Activated T-cell treated with anti-CD3 and anti-CD28 coated beads, Interleukin-2, amount 50 U/mL, for 4 hours (primary cell): ENCODE results near the gene STAB2. TPM values are rescaled to one million over a fixed set of nuclear protein-coding genes. Genes with fewer than 3 reads are reported as not detected.

Experiments used
- ATAC-seq, 2 donors: fragments of 200-7000 bp; cut with Tn5 transposase; one replicate each; pipeline ENCODE4 v1.10.0; 2021
- DNase-seq: peaks from one replicate; pipeline ENCODE4 v3.0.0-alpha.2; 2020
- H3K27me3 Mint-ChIP-seq: one replicate; pipeline ENCODE4 v1.8.0; 2021; ENCODE audit warnings: low read depth, mixed read lengths
- H3K36me3 Mint-ChIP-seq: one replicate; pipeline ENCODE4 v1.8.0; 2022; ENCODE audit warnings: mixed read lengths; ENCODE audit not compliant: insufficient read depth
- H3K4me1 Mint-ChIP-seq: one replicate; pipeline ENCODE4 v1.8.0; 2021; ENCODE audit warnings: low read depth, mixed read lengths
- H3K4me3 Mint-ChIP-seq: one replicate; pipeline ENCODE4 v1.8.0; 2021; ENCODE audit warnings: mild to moderate bottlenecking, moderate library complexity, mixed read lengths
- H3K9me3 Mint-ChIP-seq: one replicate; pipeline ENCODE4 v1.8.0; 2021; ENCODE audit warnings: mixed read lengths
- total RNA-seq, 3 donors: library from RNA; stranded (reverse); gene quantifications; one replicate each; pipeline ENCODE4 v1.2.1, GENCODE V29; 2021

STAB2 gene
- total RNA-seq, 3 donors from 2014 or later, result not detected

- no peaks in the 10 kb centered on the region for H3K36me3 Mint-ChIP-seq
- no peaks in the 10 kb centered on the region for H3K4me1 Mint-ChIP-seq
- ATAC-seq (no peak), DNase-seq (no peak)
- H3K4me3 Mint-ChIP-seq, result no peak overlapping the region
- H3K9me3 Mint-ChIP-seq, result no peaks in the 10 kb centered on the region
- H3K27me3 Mint-ChIP-seq, result peaks cover 2% of the 10 kb centered on the region
Observed at GRCh38 chr12:103623716-103624115, 36.6 kb downstream of the STAB2 start.

- DNase-seq (no peak), ATAC-seq (no peak)
- Mint-ChIP-seq H3K4me3 (no peak overlapping the region), H3K27me3 (no peaks in the 10 kb centered on the region), H3K36me3 (no peaks in the 10 kb centered on the region), H3K4me1 (no peaks in the 10 kb centered on the region), H3K9me3 (no peaks in the 10 kb centered on the region)
Observed at GRCh38 chr12:103626498-103626897, 39.4 kb downstream of the STAB2 start.

GRCh38 chr12:103627189-103627855, 40.2 kb downstream of the STAB2 start:
- no peak overlapping the region for H3K4me3 Mint-ChIP-seq
- H3K4me1 Mint-ChIP-seq, result no peaks in the 10 kb centered on the region
- no peaks in the 10 kb centered on the region for H3K27me3 Mint-ChIP-seq
- H3K36me3 Mint-ChIP-seq, result no peaks in the 10 kb centered on the region
- ATAC-seq (no peak), DNase-seq (no peak)
- no peaks in the 10 kb centered on the region for H3K9me3 Mint-ChIP-seq

- H3K4me1 Mint-ChIP-seq, result no peaks in the 10 kb centered on the region
- no peaks in the 10 kb centered on the region for H3K9me3 Mint-ChIP-seq
- no peak for DNase-seq
- H3K4me3 Mint-ChIP-seq, result no peak overlapping the region
- no peaks in the 10 kb centered on the region for H3K27me3 Mint-ChIP-seq
- ATAC-seq, result peak in 1 of 2 donors; percentile 37
- H3K36me3 Mint-ChIP-seq, result no peaks in the 10 kb centered on the region
Observed at GRCh38 chr12:103632554-103633216, 45.6 kb downstream of the STAB2 start.

GRCh38 chr12:103634732-103635131, 47.7 kb downstream of the STAB2 start:
- no peak for ATAC-seq
- H3K9me3 Mint-ChIP-seq, result no peaks in the 10 kb centered on the region
- H3K27me3 Mint-ChIP-seq, result no peaks in the 10 kb centered on the region
- DNase-seq, result no peak
- H3K4me1 Mint-ChIP-seq, result no peaks in the 10 kb centered on the region
- H3K36me3 Mint-ChIP-seq, result no peaks in the 10 kb centered on the region
- H3K4me3 Mint-ChIP-seq, result no peak overlapping the region

GRCh38 chr12:103635419-103635818, 48.3 kb downstream of the STAB2 start:
- H3K36me3 Mint-ChIP-seq, result no peaks in the 10 kb centered on the region
- ATAC-seq, result no peak

GRCh38 chr12:103637021-103637420, 49.9 kb downstream of the STAB2 start:
- no peak overlapping the region for H3K4me3 Mint-ChIP-seq
- H3K4me1 Mint-ChIP-seq, result no peaks in the 10 kb centered on the region
- no peak for ATAC-seq
- no peaks in the 10 kb centered on the region for H3K9me3 Mint-ChIP-seq
- H3K27me3 Mint-ChIP-seq, result no peaks in the 10 kb centered on the region
- no peaks in the 10 kb centered on the region for H3K36me3 Mint-ChIP-seq
- DNase-seq, result no peak

More at GRCh38 chr12:103635419-103635818, 48.3 kb downstream of the STAB2 start:
- Mint-ChIP-seq H3K9me3 (no peaks in the 10 kb centered on the region), H3K4me1 (no peaks in the 10 kb centered on the region), H3K27me3 (no peaks in the 10 kb centered on the region), H3K4me3 (no peak overlapping the region)
- DNase-seq, result no peak

- ATAC-seq, result no peak
- no peaks in the 10 kb centered on the region for H3K4me1 Mint-ChIP-seq
- no peaks in the 10 kb centered on the region for H3K36me3 Mint-ChIP-seq
- H3K9me3 Mint-ChIP-seq, result no peaks in the 10 kb centered on the region
- H3K4me3 Mint-ChIP-seq, result no peak overlapping the region
- DNase-seq, result no peak
- no peaks in the 10 kb centered on the region for H3K27me3 Mint-ChIP-seq
Observed at GRCh38 chr12:103637429-103637828, 50.4 kb downstream of the STAB2 start.

GRCh38 chr12:103639983-103640382, 52.9 kb downstream of the STAB2 start:
- no peak for DNase-seq
- no peak overlapping the region for H3K4me3 Mint-ChIP-seq
- H3K4me1 Mint-ChIP-seq, result no peaks in the 10 kb centered on the region
- no peak for ATAC-seq
- no peaks in the 10 kb centered on the region for H3K36me3 Mint-ChIP-seq
- no peaks in the 10 kb centered on the region for H3K27me3 Mint-ChIP-seq
- H3K9me3 Mint-ChIP-seq, result no peaks in the 10 kb centered on the region

- H3K9me3 Mint-ChIP-seq, result no peaks in the 10 kb centered on the region
- no peaks in the 10 kb centered on the region for H3K27me3 Mint-ChIP-seq
- ATAC-seq (no peak), DNase-seq (no peak)
- no peaks in the 10 kb centered on the region for H3K36me3 Mint-ChIP-seq
- H3K4me1 Mint-ChIP-seq, result no peaks in the 10 kb centered on the region
- no peak overlapping the region for H3K4me3 Mint-ChIP-seq
Observed at GRCh38 chr12:103640410-103640809, 53.3 kb downstream of the STAB2 start.

- Mint-ChIP-seq H3K27me3 (no peaks in the 10 kb centered on the region), H3K4me3 (no peak overlapping the region), H3K9me3 (no peaks in the 10 kb centered on the region), H3K36me3 (no peaks in the 10 kb centered on the region), H3K4me1 (no peaks in the 10 kb centered on the region)
- DNase-seq (no peak), ATAC-seq (no peak)
Observed at GRCh38 chr12:103640831-103641230, 53.8 kb downstream of the STAB2 start.

GRCh38 chr12:103642240-103642864, 55.3 kb downstream of the STAB2 start:
- ATAC-seq (peak in 1 of 2 donors; percentile 27), DNase-seq (no peak)
- no peak overlapping the region for H3K4me3 Mint-ChIP-seq
- H3K4me1 Mint-ChIP-seq, result no peaks in the 10 kb centered on the region
- no peaks in the 10 kb centered on the region for H3K9me3 Mint-ChIP-seq
- no peaks in the 10 kb centered on the region for H3K36me3 Mint-ChIP-seq
- peaks cover 1% of the 10 kb centered on the region for H3K27me3 Mint-ChIP-seq

GRCh38 chr12:103645202-103645601, 58.1 kb downstream of the STAB2 start:
- no peaks in the 10 kb centered on the region for H3K36me3 Mint-ChIP-seq
- H3K4me3 Mint-ChIP-seq, result no peak overlapping the region
- no peak for DNase-seq
- no peaks in the 10 kb centered on the region for H3K4me1 Mint-ChIP-seq
- H3K9me3 Mint-ChIP-seq, result no peaks in the 10 kb centered on the region
- no peak for ATAC-seq
- H3K27me3 Mint-ChIP-seq, result peaks cover 10% of the 10 kb centered on the region

- Mint-ChIP-seq H3K4me3 (no peak overlapping the region), H3K9me3 (no peaks in the 10 kb centered on the region), H3K27me3 (peaks cover 10% of the 10 kb centered on the region), H3K4me1 (no peaks in the 10 kb centered on the region), H3K36me3 (no peaks in the 10 kb centered on the region)
- DNase-seq (no peak), ATAC-seq (no peak)
Observed at GRCh38 chr12:103647267-103647666, 60.2 kb downstream of the STAB2 start.

- ATAC-seq, result no peak
- H3K36me3 Mint-ChIP-seq, result no peaks in the 10 kb centered on the region
- no peak for DNase-seq
- peaks cover 11% of the 10 kb centered on the region for H3K27me3 Mint-ChIP-seq
- no peak overlapping the region for H3K4me3 Mint-ChIP-seq
- H3K9me3 Mint-ChIP-seq, result no peaks in the 10 kb centered on the region
- peaks cover 4% of the 10 kb centered on the region for H3K4me1 Mint-ChIP-seq
Observed at GRCh38 chr12:103652808-103653207, 65.7 kb downstream of the STAB2 start.
